Germinal center (tissue), 1 donor: ENCODE results near the gene TIE1.
A peak's percentile ranks its signal among the peaks of the same experiment; 100 is the strongest.

Experiments used
- DNase-seq: peaks from one replicate; pipeline ENCODE4 v3.0.0; 2012; ENCODE audit warnings: mixed read lengths, low spot score

The TIE1 gene

GRCh38 chr1:43339584-43340232, 38.9 kb downstream of the TIE1 start:
- DNase-seq = no peak

- no peak for DNase-seq
Observed at GRCh38 chr1:43340559-43340958, 39.8 kb downstream of the TIE1 start.

- DNase-seq = no peak
Observed at GRCh38 chr1:43344267-43344850, 43.6 kb downstream of the TIE1 start.

GRCh38 chr1:43345120-43345519, 44.3 kb downstream of the TIE1 start:
- no peak for DNase-seq

- no peak for DNase-seq
Observed at GRCh38 chr1:43346636-43347035, 45.9 kb downstream of the TIE1 start.

GRCh38 chr1:43348343-43348808, 47.6 kb downstream of the TIE1 start:
- DNase-seq = no peak

- peak; percentile 80 for DNase-seq
Observed at GRCh38 chr1:43348809-43349593, 48.2 kb downstream of the TIE1 start.

GRCh38 chr1:43349594-43350306, 49.0 kb downstream of the TIE1 start:
- DNase-seq = no peak

- no peak for DNase-seq
Observed at GRCh38 chr1:43350976-43351375, 50.2 kb downstream of the TIE1 start.

GRCh38 chr1:43351421-43352350, 50.9 kb downstream of the TIE1 start:
- no peak for DNase-seq

- DNase-seq = no peak
Observed at GRCh38 chr1:43352351-43352705, 51.5 kb downstream of the TIE1 start.

- no peak for DNase-seq
Observed at GRCh38 chr1:43352881-43353280, 52.1 kb downstream of the TIE1 start.

- no peak for DNase-seq
Observed at GRCh38 chr1:43354471-43354870, 53.7 kb downstream of the TIE1 start.

- no peak for DNase-seq
Observed at GRCh38 chr1:43354936-43355335, 54.2 kb downstream of the TIE1 start.

GRCh38 chr1:43357251-43357650, 56.5 kb downstream of the TIE1 start:
- DNase-seq = no peak

- DNase-seq = peak; percentile 23
Observed at GRCh38 chr1:43358121-43358745, 57.5 kb downstream of the TIE1 start.

- peak; percentile 95 for DNase-seq
Observed at GRCh38 chr1:43358746-43359693, 58.2 kb downstream of the TIE1 start, which contains the start of gene CDC20. Gene CDC20 (plus strand): TSS chr1:43358981. CDS start chr1:43359216, 235 bp downstream.

- no peak for DNase-seq
Observed at GRCh38 chr1:43359696-43360095, 58.9 kb downstream of the TIE1 start.

- DNase-seq = no peak
Observed at GRCh38 chr1:43360616-43361015, 59.8 kb downstream of the TIE1 start.
